Gastroesophageal sphincter (tissue), 4 donors: Measurements from ENCODE around the gene COIL. TPM values are rescaled to one million over a fixed set of nuclear protein-coding genes. Genes with fewer than 3 reads are reported as not detected.
"Not testable (repeated sequence)": the region's sequence is repeated elsewhere in the genome, so short reads cannot be mapped to it uniquely, and the experiment has no call there.

Experiments used
- ATAC-seq: fragments of 150-250 bp; one replicate; pipeline ENCODE4 v1.9.1; 2016; ENCODE audit warnings: mild to moderate bottlenecking, moderate library complexity
- H3K27ac ChIP-seq, 4 donors: fragments of 200-600 bp; sonication (generic) in 3 of 4; 1 replicate in 3 of 4; 2 replicates in 1 of 4; pipeline ENCODE4 v1.5.1; 2016 to 2019
- H3K27me3 ChIP-seq: fragments of 200-600 bp; sonication (generic); one replicate; pipeline ENCODE4 v1.5.1; 2019
- H3K36me3 ChIP-seq, 2 donors: fragments of 200-600 bp; sonication (generic); one replicate each; pipeline ENCODE4 v1.5.1; 2019; ENCODE audit warnings: control low read depth in 1 of 2
- H3K4me1 ChIP-seq, 3 donors: fragments of 200-600 bp; sonication (generic); 1 replicate in 2 of 3; 2 replicates in 1 of 3; pipeline ENCODE4 v1.5.1; 2016 to 2019; ENCODE audit warnings: control low read depth in 2 of 3
- H3K4me3 ChIP-seq, 2 donors: fragments of 200-600 bp; sonication (generic); one replicate each; pipeline ENCODE4 v1.5.1; 2019; ENCODE audit warnings: mild to moderate bottlenecking in 1 of 2, moderate library complexity in 1 of 2
- H3K9me3 ChIP-seq, 3 donors: fragments of 200-600 bp; sonication (generic); one replicate each; pipeline ENCODE4 v1.5.1; 2017 to 2019; ENCODE audit warnings: control low read depth in 2 of 3
- EP300 ChIP-seq: sonication (generic); formaldehyde crosslinking; IDR thresholded peaks from one replicate; pipeline ENCODE4 v1.6.1; 2017; ENCODE audit warnings: antibody characterized with exemption, mild to moderate bottlenecking
- POLR2A ChIP-seq, 2 donors: fragments of 450-650 bp; IDR thresholded peaks; one replicate each; pipeline ENCODE4 v1.6.1; 2017; ENCODE audit warnings: antibody characterized with exemption in 2 of 2, mild to moderate bottlenecking in 2 of 2, moderate library complexity in 1 of 2
- POLR2AphosphoS5 ChIP-seq: sonication (generic); formaldehyde crosslinking; IDR thresholded peaks from one replicate; pipeline ENCODE4 v1.6.1; 2017; ENCODE audit warnings: antibody characterized with exemption
- WGBS, 2 donors: methylation state at CpG; one replicate each; pipeline ENCODE4 v1.1.5; 2018; ENCODE audit warnings: low coverage in 1 of 2; 5-methylcytosine and 5-hydroxymethylcytosine counted together
- total RNA-seq, 4 donors: library from RNA; depleted of rRNA; stranded (reverse); fragments of >200 nt; gene quantifications; one replicate each; pipeline ENCODE4 v1.1.0, GENCODE V29; 2016
- TF ChIP-seq, protein P1 (sequence below), 4 experiments: fragments of 200-600 bp in 2 of 4; fragments of 450-650 bp in 2 of 4; sonication (generic) in 1 of 4; IDR thresholded peaks; one replicate each; pipeline ENCODE4 v1.5.1; 2017 to 2019; ENCODE audit warnings: antibody characterized with exemption in 4 of 4, mild to moderate bottlenecking in 2 of 4, moderate library complexity in 2 of 4

The COIL gene
- total RNA-seq, 4 donors from 2014 or later, result 10.0 to 16.9 (median 10.9) TPM

- H3K4me3 ChIP-seq, result no peak overlapping the region
- H3K27ac ChIP-seq, result no peak overlapping the region
- no peak for TF ChIP-seq POLR2AphosphoS5
- ATAC-seq, result no peak
- no peaks in the 10 kb centered on the region for H3K9me3 ChIP-seq
- H3K27me3 ChIP-seq, result no peaks in the 10 kb centered on the region
- H3K4me1 ChIP-seq, result no peaks in the 10 kb centered on the region
- 65 to 83% methylated on average over 6 to 10 of the region's 11 CpGs for WGBS, 2 donors
- H3K36me3 ChIP-seq, result peaks cover 0 to 98% of the 10 kb centered on the region in 2 donors
These were observed 26.5 kb upstream of the COIL start for GRCh38 chr17:56987283-56987834.

GRCh38 chr17:56985371-56986162 lies 24.7 kb upstream of the COIL start:
- ATAC-seq, result peak; percentile 28
- no peaks in the 10 kb centered on the region for H3K4me1 ChIP-seq
- H3K36me3 ChIP-seq, result peaks cover 0 to 97% of the 10 kb centered on the region in 2 donors
- no peak overlapping the region for H3K27ac ChIP-seq
- no peak for TF ChIP-seq POLR2AphosphoS5
- TF ChIP-seq, protein P1, sequence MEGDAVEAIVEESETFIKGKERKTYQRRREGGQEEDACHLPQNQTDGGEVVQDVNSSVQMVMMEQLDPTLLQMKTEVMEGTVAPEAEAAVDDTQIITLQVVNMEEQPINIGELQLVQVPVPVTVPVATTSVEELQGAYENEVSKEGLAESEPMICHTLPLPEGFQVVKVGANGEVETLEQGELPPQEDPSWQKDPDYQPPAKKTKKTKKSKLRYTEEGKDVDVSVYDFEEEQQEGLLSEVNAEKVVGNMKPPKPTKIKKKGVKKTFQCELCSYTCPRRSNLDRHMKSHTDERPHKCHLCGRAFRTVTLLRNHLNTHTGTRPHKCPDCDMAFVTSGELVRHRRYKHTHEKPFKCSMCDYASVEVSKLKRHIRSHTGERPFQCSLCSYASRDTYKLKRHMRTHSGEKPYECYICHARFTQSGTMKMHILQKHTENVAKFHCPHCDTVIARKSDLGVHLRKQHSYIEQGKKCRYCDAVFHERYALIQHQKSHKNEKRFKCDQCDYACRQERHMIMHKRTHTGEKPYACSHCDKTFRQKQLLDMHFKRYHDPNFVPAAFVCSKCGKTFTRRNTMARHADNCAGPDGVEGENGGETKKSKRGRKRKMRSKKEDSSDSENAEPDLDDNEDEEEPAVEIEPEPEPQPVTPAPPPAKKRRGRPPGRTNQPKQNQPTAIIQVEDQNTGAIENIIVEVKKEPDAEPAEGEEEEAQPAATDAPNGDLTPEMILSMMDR (IDR thresholded peaks at IDR 0.05), result no peak
- 72 to 91% methylated on average over 6 to 14 of the region's 14 CpGs for WGBS, 2 donors
- H3K4me3 ChIP-seq, result no peak overlapping the region
- H3K27me3 ChIP-seq, result no peaks in the 10 kb centered on the region
- H3K9me3 ChIP-seq, result no peaks in the 10 kb centered on the region

DNA sequence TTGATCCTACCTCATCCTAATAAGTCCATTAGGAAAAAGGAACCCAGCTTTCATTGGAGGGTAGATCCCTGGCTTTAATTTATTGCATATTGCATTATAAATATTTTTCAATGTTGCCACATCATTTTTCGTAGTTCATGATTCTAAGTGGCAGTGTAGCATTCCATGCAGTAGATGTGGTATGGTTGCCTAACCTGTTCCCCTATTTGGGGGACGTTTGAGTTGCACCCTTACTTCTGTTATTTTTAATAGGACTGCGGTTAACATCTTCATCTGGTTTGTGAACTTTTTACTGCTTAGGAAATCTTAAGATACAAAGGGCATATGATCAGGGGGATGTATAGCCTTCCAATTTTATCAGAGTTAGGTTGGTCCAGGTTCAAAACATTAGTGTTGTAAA lies 22.5 kb upstream of the COIL start:
- no peak overlapping the region for H3K27ac ChIP-seq
- peaks cover 0 to 75% of the 10 kb centered on the region in 2 donors for H3K36me3 ChIP-seq

DNA sequence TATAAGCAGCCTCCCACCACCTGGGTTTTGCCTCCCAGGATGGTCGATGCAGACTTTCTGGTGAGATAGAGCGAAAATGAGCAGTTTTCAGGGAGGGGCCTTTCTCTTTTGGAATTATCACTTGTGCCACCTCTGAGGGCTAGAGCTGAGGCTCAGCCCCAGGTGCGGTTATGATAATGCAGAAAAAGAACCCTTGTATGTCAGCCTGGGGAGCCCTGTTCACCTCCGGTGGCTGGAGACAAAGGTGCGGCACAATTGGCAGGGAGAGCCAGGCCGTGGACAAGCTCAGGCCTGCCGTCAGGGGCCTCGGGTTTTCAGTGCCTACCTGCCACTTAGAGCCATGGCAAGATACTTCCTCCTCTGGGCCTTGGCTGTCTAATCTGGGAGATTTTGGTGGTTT lies 21.5 kb upstream of the COIL start:
- Histone ChIP-seq H3K4me3 (no peak overlapping the region), H3K27ac (no peak overlapping the region), H3K4me1 (peaks cover 0 to 21% (median 5%) of the 10 kb centered on the region in 3 donors), H3K27me3 (no peaks in the 10 kb centered on the region), H3K9me3 (no peaks in the 10 kb centered on the region), H3K36me3 (peaks cover 0 to 64% of the 10 kb centered on the region in 2 donors)
- WGBS, 2 donors, result 90 to 93% methylated on average over 3 to 7 of the region's 8 CpGs
- TF ChIP-seq POLR2A (IDR thresholded peaks at IDR 0.05), result no peak
- no peak for TF ChIP-seq POLR2AphosphoS5
- no peak for TF ChIP-seq EP300
- TF ChIP-seq, protein P1 (IDR thresholded peaks at IDR 0.05), result no peak
- ATAC-seq, result no peak

More for the DNA sequence above, 22.5 kb upstream of the COIL start:
- Histone ChIP-seq H3K27me3 (no peaks in the 10 kb centered on the region), H3K4me3 (no peak overlapping the region), H3K4me1 (peaks cover 0 to 18% (median 5%) of the 10 kb centered on the region in 3 donors), H3K9me3 (no peaks in the 10 kb centered on the region)
- TF ChIP-seq POLR2A (IDR thresholded peaks at IDR 0.05) (no peak), EP300 (no peak), POLR2AphosphoS5 (no peak)
- TF ChIP-seq, protein P1 (IDR thresholded peaks at IDR 0.05), result no peak
- ATAC-seq, result no peak
- WGBS, 2 donors, result 63 to 76% methylated on average over 3 of the region's 3 CpGs

- H3K4me3 ChIP-seq, H3K27ac ChIP-seq, H3K9me3 ChIP-seq, ATAC-seq, H3K27me3 ChIP-seq: not testable (repeated sequence)
- Histone ChIP-seq H3K36me3 (peaks cover 0 to 47% of the 10 kb centered on the region in 2 donors), H3K4me1 (peaks cover 0 to 29% (median 5%) of the 10 kb centered on the region in 3 donors)
- 95 to 100% methylated on average over 2 to 8 of the region's 12 CpGs for WGBS, 2 donors
These were observed 19.7 kb upstream of the COIL start for GRCh38 chr17:56980526-56980925.

GRCh38 chr17:56979091-56979480 lies 18.2 kb upstream of the COIL start:
- no peak for ATAC-seq
- WGBS, 2 donors, result 68 to 77% methylated on average over 3 of the region's 3 CpGs
- H3K9me3 ChIP-seq, result no peaks in the 10 kb centered on the region
- peaks cover 0 to 32% of the 10 kb centered on the region in 2 donors for H3K36me3 ChIP-seq
- peak overlapping the region; percentile 57 to 63 for H3K4me3 ChIP-seq
- peak overlapping the region in 3 of 4 donors; percentile 79 to 86 (median 84) for H3K27ac ChIP-seq
- peaks cover 0 to 29% (median 5%) of the 10 kb centered on the region in 3 donors for H3K4me1 ChIP-seq
- TF ChIP-seq POLR2AphosphoS5, result no peak
- no peaks in the 10 kb centered on the region for H3K27me3 ChIP-seq
